HEK293 (cell line): ENCODE measurements around the gene RNF187.

ENCODE experiments used
- CTCF ChIA-PET: fragments of 350-600 bp; formaldehyde crosslinking; extraction: SDS; loops from one replicate; lab custom pipeline; 2021; ENCODE audit warnings: antibody characterized with exemption; lab: Yijun Ruan, JAX
- POLR2A ChIA-PET: fragments of 300-600 bp; formaldehyde crosslinking; extraction: SDS; loops from one replicate; lab custom pipeline; 2020; ENCODE audit warnings: antibody characterized with exemption, inconsistent platforms; lab: Yijun Ruan, JAX
- H3K27ac ChIP-seq: fragments of 200-500 bp; sonication (Bioruptor generic); 2 replicates; pipeline ENCODE4 v1.5.1; 2014; ENCODE audit warnings: low read depth, low read length, control low read depth, inconsistent platforms; ENCODE audit errors: extremely low read depth
- H3K36me3 ChIP-seq, 2 experiments: fragments of 200-500 bp in 1 of 2; sonication (Bioruptor generic) in 1 of 2; 1 replicate in 1 of 2; 2 replicates in 1 of 2; pipeline ENCODE4 v1.5.1; 2014 to 2017; ENCODE audit warnings: inconsistent platforms in 2 of 2, low read length in 2 of 2; ENCODE audit not compliant: control insufficient read depth in 2 of 2, insufficient read depth in 1 of 2
- H3K4me1 ChIP-seq: fragments of 200-500 bp; sonication (Bioruptor generic); 2 replicates; pipeline ENCODE4 v1.5.1; 2014; ENCODE audit warnings: mild to moderate bottlenecking, low read length, inconsistent platforms; ENCODE audit not compliant: control insufficient read depth, insufficient read depth
- H3K4me3 ChIP-seq: 2 replicates; pipeline ENCODE4 v1.5.1; 2011; ENCODE audit warnings: low read depth, mild to moderate bottlenecking, control low read depth, low read length, moderate library complexity
- H3K9me3 ChIP-seq: fragments of 200-500 bp; sonication (Bioruptor generic); 2 replicates; pipeline ENCODE4 v1.5.1; 2014; ENCODE audit warnings: low read depth, low read length, inconsistent platforms; ENCODE audit not compliant: control insufficient read depth, insufficient read depth
- SETDB1 ChIP-seq: IDR thresholded peaks from one replicate; pipeline ENCODE4 v1.6.1; 2017; ENCODE audit warnings: mild to moderate bottlenecking, low read length, moderate library complexity, mixed read lengths; ENCODE audit not compliant: insufficient read length
- ZBTB1 ChIP-seq: fragments of 450-650 bp; formaldehyde crosslinking; IDR thresholded peaks from 2 replicates; pipeline ENCODE4 v1.5.1; 2016; ENCODE audit warnings: missing biosample characterization, missing genetic modification characterization
- ZBTB17 ChIP-seq: fragments of 450-650 bp; formaldehyde crosslinking; IDR thresholded peaks from 2 replicates; pipeline ENCODE4 v1.5.1; 2016; ENCODE audit warnings: missing biosample characterization, missing genetic modification characterization
- ZNF121 ChIP-seq: fragments of 450-650 bp; formaldehyde crosslinking; IDR thresholded peaks from 2 replicates; pipeline ENCODE4 v1.5.1; 2016; ENCODE audit warnings: missing biosample characterization, missing genetic modification characterization
- ZNF214 ChIP-seq: fragments of 450-650 bp; formaldehyde crosslinking; IDR thresholded peaks from 2 replicates; pipeline ENCODE4 v1.5.1; 2017; ENCODE audit warnings: missing biosample characterization, mild to moderate bottlenecking, missing genetic modification characterization, borderline replicate concordance
- ZNF24 ChIP-seq: fragments of 450-650 bp; formaldehyde crosslinking; IDR thresholded peaks from 2 replicates; pipeline ENCODE4 v1.5.1; 2016; ENCODE audit warnings: missing biosample characterization, missing genetic modification characterization
- ZNF266 ChIP-seq: fragments of 450-650 bp; formaldehyde crosslinking; IDR thresholded peaks from 2 replicates; pipeline ENCODE4 v1.5.1; 2016; ENCODE audit warnings: missing biosample characterization, missing genetic modification characterization, low read depth
- ZNF423 ChIP-seq: fragments of 450-650 bp; formaldehyde crosslinking; IDR thresholded peaks from 2 replicates; pipeline ENCODE4 v1.5.1; 2016; ENCODE audit warnings: missing biosample characterization, missing genetic modification characterization
- ZNF548 ChIP-seq: fragments of 450-650 bp; formaldehyde crosslinking; IDR thresholded peaks from 2 replicates; pipeline ENCODE4 v1.5.1; 2016; ENCODE audit warnings: missing biosample characterization, missing genetic modification characterization
- ZSCAN23 ChIP-seq: fragments of 450-650 bp; formaldehyde crosslinking; IDR thresholded peaks from 2 replicates; pipeline ENCODE4 v1.5.1; 2016; ENCODE audit warnings: missing biosample characterization, missing genetic modification characterization
- TF ChIP-seq, protein P1 (sequence below): fragments of 450-650 bp; formaldehyde crosslinking; IDR thresholded peaks from 2 replicates; pipeline ENCODE4 v1.5.1; 2016; ENCODE audit warnings: missing biosample characterization, missing genetic modification characterization
- TF ChIP-seq, protein P2 (sequence below): fragments of 450-650 bp; formaldehyde crosslinking; IDR thresholded peaks from 2 replicates; pipeline ENCODE4 v1.5.1; 2016; ENCODE audit warnings: missing biosample characterization, missing genetic modification characterization
- TF ChIP-seq, protein P3 (sequence below): fragments of 450-650 bp; formaldehyde crosslinking; IDR thresholded peaks from 2 replicates; pipeline ENCODE4 v1.5.1; 2016; ENCODE audit warnings: missing biosample characterization, missing genetic modification characterization
- TF ChIP-seq, protein P4 (sequence below): fragments of 450-650 bp; formaldehyde crosslinking; IDR thresholded peaks from 2 replicates; pipeline ENCODE4 v1.5.1; 2017; ENCODE audit warnings: missing biosample characterization, missing genetic modification characterization

Gene RNF187

DNA sequence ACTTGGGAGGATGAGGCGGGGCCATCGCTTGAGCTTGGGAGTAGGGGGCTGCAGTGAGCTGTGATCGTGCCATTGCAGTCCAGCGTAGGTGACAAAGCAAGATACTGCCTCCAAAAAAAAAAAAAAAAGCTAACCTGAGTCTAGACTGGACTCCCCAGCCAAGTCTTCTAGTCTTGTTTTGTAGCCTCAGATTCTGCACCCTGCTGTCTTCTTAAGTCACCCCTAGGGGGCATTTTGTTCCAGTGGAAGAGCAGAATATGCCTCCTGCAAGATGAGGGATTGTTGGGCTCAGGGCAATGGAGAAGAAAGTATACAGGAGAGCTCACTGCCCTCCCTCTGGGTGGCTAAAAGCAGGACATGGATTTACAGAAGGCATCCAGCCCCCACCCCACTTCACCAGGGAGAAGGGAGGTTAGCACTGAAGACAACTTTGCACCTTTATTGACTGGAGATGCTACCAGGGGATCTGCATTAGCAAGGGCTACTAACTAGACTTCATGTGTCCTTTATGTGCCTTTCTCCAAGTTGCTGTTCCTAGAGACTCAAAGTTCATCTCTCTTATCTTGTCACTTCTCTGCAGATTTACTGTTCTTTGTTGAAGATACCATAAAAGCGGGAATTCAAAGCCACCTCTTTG lies 15.3 kb upstream of the RNF187 start:
- Histone ChIP-seq H3K9me3 (no peaks in the 10 kb centered on the region), H3K27ac (no peak overlapping the region), H3K36me3 (no peaks in the 10 kb centered on the region), H3K4me3 (no peak overlapping the region), H3K4me1 (no peaks in the 10 kb centered on the region)
- CTCF ChIA-PET, result interaction anchor here (0.6 to 4.8 kb wide), 19 partner anchors 8 to 1149 kb away, joined by 3 to 22 read pairs (median 3); a partner anchor contains a TSS
- POLR2A ChIA-PET, result interaction anchor here (0.8 to 1.6 kb wide), 2 partner anchors 13 to 15 kb away, joined by 4 read pairs; no protein-coding TSS in a partner anchor
- TF ChIP-seq SETDB1, result no peak
- TF ChIP-seq, protein P1, sequence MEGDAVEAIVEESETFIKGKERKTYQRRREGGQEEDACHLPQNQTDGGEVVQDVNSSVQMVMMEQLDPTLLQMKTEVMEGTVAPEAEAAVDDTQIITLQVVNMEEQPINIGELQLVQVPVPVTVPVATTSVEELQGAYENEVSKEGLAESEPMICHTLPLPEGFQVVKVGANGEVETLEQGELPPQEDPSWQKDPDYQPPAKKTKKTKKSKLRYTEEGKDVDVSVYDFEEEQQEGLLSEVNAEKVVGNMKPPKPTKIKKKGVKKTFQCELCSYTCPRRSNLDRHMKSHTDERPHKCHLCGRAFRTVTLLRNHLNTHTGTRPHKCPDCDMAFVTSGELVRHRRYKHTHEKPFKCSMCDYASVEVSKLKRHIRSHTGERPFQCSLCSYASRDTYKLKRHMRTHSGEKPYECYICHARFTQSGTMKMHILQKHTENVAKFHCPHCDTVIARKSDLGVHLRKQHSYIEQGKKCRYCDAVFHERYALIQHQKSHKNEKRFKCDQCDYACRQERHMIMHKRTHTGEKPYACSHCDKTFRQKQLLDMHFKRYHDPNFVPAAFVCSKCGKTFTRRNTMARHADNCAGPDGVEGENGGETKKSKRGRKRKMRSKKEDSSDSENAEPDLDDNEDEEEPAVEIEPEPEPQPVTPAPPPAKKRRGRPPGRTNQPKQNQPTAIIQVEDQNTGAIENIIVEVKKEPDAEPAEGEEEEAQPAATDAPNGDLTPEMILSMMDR (tag by site-specific recombination), result peak; percentile 50; the same call in 1 of the 2 replicates
- no peak for TF ChIP-seq ZBTB1 (tag by site-specific recombination)
- TF ChIP-seq ZNF214 (tag by site-specific recombination), result no peak

DNA sequence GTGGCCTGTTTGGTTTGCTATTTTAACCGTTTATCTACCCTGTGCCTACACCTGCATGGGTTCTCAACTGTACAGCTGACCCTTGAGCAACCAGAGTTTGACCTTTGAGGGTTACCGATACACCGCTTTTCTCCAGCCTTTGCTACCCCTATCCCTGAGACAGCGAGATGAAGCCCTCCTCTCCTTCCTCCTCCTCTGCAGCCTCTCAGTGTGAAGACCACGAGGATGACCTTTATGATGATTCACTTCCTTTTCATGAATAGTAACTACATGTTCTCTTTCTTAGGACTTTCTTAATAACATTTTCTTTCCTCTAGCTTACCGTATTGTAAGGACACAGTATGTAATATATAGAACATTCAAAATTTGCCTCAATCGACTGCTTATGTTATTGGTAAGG lies 14.5 kb upstream of the RNF187 start:
- Histone ChIP-seq H3K4me3 (no peak overlapping the region), H3K4me1 (no peaks in the 10 kb centered on the region), H3K27ac (no peak overlapping the region), H3K36me3 (no peaks in the 10 kb centered on the region)
- ChIA-PET CTCF (interaction anchor here (0.6 to 4.8 kb wide), 13 partner anchors 8 to 473 kb away, joined by 3 to 22 read pairs (median 3); a partner anchor contains a TSS), POLR2A (interaction anchor here (1.6 kb wide), 1 partner anchor 14 kb away, joined by 4 read pairs; no protein-coding TSS in a partner anchor)
- TF ChIP-seq ZSCAN23, result no peak
- TF ChIP-seq ZNF24, result no peak
- TF ChIP-seq, protein P2, sequence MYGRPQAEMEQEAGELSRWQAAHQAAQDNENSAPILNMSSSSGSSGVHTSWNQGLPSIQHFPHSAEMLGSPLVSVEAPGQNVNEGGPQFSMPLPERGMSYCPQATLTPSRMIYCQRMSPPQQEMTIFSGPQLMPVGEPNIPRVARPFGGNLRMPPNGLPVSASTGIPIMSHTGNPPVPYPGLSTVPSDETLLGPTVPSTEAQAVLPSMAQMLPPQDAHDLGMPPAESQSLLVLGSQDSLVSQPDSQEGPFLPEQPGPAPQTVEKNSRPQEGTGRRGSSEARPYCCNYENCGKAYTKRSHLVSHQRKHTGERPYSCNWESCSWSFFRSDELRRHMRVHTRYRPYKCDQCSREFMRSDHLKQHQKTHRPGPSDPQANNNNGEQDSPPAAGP, result no peak
- TF ChIP-seq, protein P3, sequence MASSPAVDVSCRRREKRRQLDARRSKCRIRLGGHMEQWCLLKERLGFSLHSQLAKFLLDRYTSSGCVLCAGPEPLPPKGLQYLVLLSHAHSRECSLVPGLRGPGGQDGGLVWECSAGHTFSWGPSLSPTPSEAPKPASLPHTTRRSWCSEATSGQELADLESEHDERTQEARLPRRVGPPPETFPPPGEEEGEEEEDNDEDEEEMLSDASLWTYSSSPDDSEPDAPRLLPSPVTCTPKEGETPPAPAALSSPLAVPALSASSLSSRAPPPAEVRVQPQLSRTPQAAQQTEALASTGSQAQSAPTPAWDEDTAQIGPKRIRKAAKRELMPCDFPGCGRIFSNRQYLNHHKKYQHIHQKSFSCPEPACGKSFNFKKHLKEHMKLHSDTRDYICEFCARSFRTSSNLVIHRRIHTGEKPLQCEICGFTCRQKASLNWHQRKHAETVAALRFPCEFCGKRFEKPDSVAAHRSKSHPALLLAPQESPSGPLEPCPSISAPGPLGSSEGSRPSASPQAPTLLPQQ (tag by site-specific recombination), result no peak
- no peak for TF ChIP-seq ZNF548 (tag by site-specific recombination)
- TF ChIP-seq ZNF121, result no peak
- no peak for TF ChIP-seq ZNF423 (tag by site-specific recombination)
- TF ChIP-seq, all 188 proteins: peak for 0
- no peaks in the 10 kb centered on the region for H3K9me3 ChIP-seq

DNA sequence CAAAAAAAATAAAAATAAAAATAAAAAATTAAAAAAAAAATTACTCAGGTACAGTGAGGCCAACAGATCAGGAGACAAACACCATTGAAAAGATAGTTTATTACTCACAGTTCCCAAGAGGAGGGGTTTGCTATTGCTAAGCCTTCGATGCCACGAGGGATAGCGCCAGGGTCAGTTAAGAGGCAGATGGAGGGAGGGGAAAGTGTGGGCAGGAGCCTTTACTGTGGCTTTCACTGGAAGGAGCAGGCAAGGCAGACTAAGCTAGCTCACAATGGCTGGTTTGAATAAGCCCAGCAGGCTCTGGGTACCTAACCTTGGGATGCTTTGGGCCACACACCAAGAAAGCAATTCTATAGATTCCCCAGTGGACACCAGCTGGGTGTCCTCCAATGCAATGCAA lies 12.7 kb upstream of the RNF187 start:
- ChIA-PET CTCF (interaction anchor here (1.3 to 4.8 kb wide), 4 partner anchors 10 to 81 kb away, joined by 3 to 21 read pairs (median 3); no protein-coding TSS in a partner anchor), POLR2A (no interaction called here)

More for the DNA sequence above, 12.7 kb upstream of the RNF187 start:
- Histone ChIP-seq H3K4me3 (no peak overlapping the region), H3K9me3 (no peaks in the 10 kb centered on the region), H3K4me1 (no peaks in the 10 kb centered on the region), H3K27ac (no peak overlapping the region), H3K36me3 (no peaks in the 10 kb centered on the region)
- TF ChIP-seq, protein P4, sequence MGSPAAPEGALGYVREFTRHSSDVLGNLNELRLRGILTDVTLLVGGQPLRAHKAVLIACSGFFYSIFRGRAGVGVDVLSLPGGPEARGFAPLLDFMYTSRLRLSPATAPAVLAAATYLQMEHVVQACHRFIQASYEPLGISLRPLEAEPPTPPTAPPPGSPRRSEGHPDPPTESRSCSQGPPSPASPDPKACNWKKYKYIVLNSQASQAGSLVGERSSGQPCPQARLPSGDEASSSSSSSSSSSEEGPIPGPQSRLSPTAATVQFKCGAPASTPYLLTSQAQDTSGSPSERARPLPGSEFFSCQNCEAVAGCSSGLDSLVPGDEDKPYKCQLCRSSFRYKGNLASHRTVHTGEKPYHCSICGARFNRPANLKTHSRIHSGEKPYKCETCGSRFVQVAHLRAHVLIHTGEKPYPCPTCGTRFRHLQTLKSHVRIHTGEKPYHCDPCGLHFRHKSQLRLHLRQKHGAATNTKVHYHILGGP (tag by site-specific recombination), result no peak
- TF ChIP-seq ZBTB17 (tag by site-specific recombination) (no peak), ZNF266 (peak; percentile 98)
